Thyroid gland (tissue), 4 donors: Measurements from ENCODE around the gene CFAP251.

Source experiments
- CTCF ChIP-seq, 6 experiments: fragments of 200-600 bp in 3 of 6; fragments of 450-650 bp in 3 of 6; sonication (generic) in 3 of 6; IDR thresholded peaks; one replicate each; pipeline ENCODE4 v1.5.1; 2016 to 2019; ENCODE audit warnings: antibody characterized with exemption in 6 of 6, mild to moderate bottlenecking in 2 of 6, inconsistent platforms in 1 of 6, moderate library complexity in 1 of 6
- POLR2A ChIP-seq, 2 donors: fragments of 450-650 bp; IDR thresholded peaks; one replicate each; pipeline ENCODE4 v1.6.1; 2017; ENCODE audit warnings: antibody characterized with exemption in 2 of 2, mild to moderate bottlenecking in 2 of 2, moderate library complexity in 1 of 2

- TF ChIP-seq POLR2A (IDR thresholded peaks at IDR 0.05) (no peak), CTCF (IDR thresholded peaks at IDR 0.05) (no peak)
Observed at GRCh38 chr12:121966959-121967358, 48.6 kb downstream of the CFAP251 start.
